HG03139 (cell line): ENCODE results near the gene CLEC3A.
"Not testable (repeated sequence)": the region's sequence is repeated elsewhere in the genome, so short reads cannot be mapped to it uniquely, and the experiment has no call there.

Source experiments
- ATAC-seq: cut with Tn5 transposase; IDR thresholded peaks from one replicate; pipeline ENCODE4 v1.9.1; 2021; ENCODE audit not compliant: unreplicated experiment

CLEC3A gene, protein sequence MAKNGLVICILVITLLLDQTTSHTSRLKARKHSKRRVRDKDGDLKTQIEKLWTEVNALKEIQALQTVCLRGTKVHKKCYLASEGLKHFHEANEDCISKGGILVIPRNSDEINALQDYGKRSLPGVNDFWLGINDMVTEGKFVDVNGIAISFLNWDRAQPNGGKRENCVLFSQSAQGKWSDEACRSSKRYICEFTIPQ

DNA sequence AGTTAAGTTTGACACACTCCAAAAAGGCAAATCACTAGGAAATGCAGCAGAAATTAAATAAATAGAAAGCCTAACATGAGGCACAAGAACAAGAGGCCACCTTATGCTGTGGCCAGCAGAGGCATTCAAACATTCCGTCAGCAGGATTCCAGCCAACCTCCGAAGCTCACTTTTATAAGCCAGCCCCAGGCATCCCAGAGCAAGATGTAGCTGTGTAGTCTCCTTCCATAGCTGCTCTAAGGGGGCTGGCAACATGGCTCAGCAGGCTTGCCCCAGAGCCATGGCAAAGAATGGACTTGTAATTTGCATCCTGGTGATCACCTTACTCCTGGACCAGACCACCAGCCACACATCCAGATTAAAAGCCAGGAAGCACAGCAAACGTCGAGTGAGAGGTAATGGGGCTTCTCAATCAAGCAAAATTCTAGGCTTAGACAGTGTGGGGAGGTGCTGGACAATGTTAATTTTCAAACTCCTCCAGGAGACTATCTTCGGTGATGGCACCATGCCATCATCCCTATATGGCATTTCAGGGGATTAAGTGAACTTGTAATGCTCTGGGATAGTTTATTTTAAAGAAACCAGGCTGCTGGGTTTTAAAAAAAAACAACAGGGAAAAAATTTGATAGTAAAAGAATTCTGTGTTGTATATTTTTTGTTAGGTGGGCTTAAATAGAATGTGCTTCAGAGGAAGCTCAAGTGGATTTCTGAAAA is at the start of gene CLEC3A:
CLEC3A (plus strand) TSS at position 202 of the 714 bp plus-strand sequence; CDS start at position 281, 79 bp downstream.
- ATAC-seq, result no peak

DNA sequence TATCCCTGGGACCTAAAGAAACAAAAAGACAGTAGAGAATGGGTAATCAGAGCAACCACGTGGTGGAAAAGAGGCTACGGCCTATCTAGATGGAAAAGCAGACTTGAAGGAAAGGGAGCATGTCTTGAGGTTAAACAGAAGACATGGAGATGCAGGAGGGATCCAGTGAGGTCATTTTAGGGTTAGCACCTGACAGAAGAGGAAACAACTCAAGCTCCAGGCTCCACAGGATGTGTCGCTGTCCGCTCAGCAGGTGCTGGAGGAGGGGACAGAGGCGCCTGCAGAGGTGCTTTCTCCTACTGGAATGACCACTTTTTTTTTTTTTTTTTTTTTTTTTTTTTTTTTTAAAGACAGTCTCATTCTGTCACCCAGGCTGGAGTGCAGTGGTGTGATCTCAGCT is 47.5 kb upstream of the CLEC3A start:
- ATAC-seq, result no peak

DNA sequence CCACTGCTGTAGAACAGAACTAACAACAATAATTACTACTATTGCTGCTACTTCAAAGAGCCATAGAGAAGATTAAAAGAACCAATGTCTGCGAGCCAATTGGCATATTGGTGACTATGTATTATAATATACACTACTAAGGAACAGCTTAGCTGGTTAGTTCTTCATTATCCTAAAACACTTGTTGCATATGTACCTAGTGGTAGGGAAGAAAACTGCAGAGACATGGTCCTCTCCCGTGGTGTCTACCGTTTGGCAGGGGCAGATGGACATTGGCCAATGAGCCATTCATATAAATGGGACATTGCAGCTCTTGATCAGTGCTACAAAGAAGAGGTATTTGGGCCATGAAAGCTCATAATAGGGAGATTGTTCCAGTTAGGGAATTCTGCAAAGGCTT is 46.4 kb upstream of the CLEC3A start:
- ATAC-seq, result no peak

DNA sequence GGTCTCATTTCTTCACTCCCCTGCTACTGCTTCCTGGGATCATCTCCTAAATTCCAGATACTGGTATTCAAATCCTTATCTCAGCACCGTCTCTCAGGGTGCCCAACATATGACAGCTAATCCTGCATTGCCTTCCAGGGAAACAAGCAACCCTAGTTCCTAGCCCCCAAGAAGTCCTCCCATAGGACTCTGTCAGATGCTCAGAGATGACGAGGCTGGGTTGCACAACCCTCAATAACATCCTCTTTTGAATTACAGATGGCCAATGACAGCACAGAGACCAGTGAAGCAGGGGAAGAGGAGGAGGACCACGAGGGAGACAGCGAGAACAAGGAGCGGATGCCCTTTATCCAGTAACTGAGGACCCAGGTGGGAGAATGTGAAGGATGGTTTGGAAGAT is 45.0 kb upstream of the CLEC3A start:
- ATAC-seq, result no peak

DNA sequence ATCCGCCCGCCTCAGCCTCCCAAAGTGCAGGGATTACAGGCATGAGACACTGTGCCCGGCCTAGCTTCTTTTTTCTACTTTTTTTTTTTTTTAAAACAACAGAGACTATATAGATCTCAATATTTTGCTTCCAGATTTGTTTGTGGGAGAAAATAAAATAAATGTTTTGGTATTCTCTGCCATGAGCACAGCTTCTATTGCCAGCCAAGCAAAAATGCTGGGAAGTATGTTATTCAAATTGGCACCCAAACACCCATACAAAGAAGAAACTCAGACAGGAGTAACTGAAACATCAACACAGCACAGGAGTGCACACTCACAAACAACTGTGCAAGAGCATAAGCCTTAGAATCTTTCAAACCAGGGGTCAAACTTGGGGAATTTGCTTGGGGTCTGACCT is 37.2 kb upstream of the CLEC3A start:
- no peak for ATAC-seq

DNA sequence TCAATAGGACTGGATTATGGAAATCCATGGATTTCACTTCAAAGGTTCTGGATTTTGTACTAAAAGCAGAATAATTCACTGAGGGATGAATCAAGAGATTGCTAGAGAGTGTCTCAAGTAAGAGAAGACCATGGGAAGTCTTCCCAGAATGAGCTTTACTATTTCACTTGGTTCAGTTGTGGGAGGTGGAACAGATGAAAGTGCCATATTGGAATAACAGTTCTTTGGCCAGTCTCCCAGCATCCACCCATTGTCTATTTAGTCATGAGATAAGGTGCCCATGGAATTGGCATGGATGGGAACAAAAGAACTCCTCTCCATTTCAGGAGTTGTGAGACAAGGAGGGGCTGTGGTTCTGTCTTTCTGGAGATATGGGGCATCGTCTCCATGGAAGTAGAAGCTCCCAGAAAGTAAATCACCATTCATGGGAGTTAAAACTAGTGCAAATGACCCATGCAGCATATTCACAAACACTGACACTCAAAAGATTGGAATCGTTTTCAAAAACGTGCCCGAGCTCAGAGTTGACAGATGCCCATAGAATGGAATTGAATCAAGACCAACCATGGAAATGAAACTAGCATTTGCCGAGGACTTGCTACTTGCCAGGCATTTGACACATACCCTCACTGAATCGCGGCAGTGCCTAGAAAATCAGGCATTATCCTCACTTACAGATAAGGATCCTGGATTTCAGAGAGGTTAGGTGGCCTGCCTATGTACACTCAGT is 36.2 kb upstream of the CLEC3A start:
- no peak for ATAC-seq

DNA sequence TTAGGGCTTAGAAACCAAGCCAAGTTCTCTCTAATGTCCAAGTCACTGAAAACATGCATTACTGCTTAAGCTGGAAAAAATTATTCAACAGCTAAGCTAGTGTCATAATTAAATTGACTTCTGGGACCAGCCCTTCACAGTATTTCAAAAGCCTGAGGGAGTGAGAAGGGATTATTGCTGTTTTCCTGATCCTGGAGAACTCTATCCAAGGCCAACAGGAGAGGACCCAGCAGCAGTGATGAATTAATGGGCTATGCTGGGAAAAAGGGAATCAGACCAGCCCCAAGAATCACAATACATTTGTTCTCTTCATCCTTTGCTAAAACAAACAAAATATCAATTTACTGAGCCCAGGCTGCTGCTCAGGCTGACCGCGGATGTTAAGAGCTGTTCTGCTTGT is 34.5 kb upstream of the CLEC3A start:
- ATAC-seq, result no peak

DNA sequence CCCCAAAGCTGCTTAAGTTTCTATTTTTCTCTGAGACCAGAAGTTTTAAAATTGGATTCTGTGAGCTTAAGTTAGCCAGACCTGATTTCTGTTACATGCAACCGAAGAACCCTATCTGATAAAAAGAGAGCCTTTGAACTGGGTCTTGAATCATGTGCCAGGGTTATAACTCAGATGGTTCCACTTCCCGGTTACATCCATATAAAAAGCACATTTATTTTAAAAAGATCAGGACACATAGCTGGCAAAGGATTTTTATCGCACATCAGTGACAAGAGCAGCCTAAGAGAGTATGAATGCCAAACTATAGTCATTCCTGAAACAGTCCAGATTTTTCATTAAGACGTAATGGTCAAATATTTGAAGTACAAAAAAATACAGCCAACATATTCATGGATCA is 32.5 kb upstream of the CLEC3A start:
- ATAC-seq, result no peak

DNA sequence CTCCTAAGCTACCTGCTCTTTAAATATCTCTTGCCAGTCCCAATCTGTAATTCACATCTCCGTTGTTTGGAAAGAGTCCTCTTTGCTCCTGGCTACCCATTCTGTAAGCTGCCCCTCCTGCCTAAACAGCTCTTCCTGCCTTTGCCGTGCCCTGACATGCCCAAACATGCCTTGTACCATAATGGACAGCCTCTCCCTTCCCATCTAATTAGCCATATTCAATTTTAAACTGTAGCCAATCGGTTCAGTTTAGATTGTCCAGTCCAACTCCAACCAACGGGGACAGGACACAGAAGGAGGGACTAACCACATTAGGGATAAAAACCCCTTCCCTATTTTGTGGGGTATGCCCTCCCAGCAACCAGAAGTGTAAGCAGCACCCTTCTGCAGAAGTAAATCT is 30.6 kb upstream of the CLEC3A start:
- ATAC-seq, result no peak

DNA sequence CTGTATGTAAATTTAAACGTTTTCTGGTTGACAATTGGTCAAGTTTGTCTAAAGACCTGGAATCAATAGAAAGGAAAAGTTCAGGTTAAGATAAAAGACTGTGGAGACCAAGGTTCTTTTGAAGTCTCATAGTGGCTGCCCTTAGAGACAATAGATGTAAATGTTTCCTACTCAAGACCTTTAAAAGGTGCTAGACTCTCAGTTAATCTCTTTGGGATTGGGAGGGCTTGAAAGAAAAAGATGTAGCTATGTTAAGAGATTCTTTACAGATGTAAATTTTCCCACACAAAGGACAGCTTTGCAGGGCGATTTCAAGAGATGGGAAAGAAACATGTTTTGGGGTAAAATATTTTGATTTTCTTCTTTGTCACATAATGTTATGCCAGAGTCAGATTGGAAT is 30.0 kb upstream of the CLEC3A start:
- not testable (repeated sequence) for ATAC-seq

DNA sequence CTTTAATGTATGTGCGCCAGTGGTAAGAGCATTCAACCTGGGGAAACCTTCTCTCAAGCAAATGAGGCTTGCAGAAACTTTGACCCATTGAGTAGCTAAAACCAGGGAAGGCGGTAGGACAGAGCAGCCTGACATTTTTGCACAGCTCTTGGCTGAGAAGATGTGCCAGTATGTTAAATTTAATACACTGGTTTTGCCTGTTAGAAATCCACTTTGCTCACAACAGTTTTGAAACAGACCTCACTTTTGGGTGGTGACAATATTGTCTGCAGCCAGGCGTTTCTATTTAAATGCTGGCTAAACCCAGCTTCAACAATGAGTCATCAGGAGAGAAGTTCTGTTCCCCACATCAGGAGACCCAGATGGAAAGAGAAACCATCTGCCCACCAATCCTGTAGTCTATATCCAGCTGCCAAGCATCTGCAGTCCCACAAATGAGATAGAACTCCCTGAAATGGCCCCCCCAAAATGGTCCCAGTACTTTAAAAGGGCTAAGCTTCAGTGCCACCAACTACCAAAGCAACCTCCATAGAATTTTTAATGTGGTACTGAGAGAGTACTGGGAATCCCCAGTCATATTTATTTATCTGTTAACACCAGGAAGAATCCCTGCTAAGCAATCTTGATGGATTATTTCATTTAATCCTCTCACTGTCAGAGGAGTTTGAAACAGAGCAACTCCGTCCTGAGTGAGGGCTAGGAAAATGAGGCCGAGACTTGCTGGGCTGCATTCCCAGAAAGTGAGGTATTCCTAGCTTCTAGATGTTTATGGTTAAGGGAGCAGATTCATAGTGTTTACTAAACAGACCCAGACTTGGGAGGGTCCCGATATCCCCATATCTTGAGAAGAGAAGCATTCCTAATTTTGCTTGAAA is 29.0 kb upstream of the CLEC3A start:
- ATAC-seq, result no peak

DNA sequence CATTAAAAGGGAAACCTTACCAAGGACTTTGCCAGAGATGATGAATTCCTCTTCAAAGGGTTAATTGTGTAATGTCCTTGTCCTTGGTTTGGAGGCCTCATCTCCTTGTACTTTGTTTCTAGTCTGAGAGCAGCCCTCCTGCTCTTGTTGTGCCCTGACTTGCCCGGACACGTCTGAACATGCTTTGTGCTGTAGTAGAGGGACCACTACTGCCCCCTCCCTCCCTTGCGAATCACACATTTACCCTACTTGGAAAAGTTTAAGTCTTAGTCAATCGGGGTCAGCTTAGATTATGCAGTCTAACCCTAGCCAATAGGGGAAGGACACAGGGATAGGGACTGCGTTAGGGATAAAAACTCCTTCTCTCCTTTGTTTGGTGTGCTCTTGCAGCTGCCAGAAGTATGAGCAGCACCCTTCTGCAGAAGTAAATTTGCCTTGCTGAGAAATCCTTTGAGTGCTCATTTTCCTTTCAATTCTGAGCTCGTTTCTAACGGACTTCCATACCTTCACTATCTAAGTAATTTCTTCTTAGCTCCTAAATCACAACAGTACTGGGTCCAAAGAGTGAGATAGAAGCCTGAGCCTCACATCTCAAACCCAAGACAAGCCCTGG is 26.4 kb upstream of the CLEC3A start:
- ATAC-seq, result no peak

DNA sequence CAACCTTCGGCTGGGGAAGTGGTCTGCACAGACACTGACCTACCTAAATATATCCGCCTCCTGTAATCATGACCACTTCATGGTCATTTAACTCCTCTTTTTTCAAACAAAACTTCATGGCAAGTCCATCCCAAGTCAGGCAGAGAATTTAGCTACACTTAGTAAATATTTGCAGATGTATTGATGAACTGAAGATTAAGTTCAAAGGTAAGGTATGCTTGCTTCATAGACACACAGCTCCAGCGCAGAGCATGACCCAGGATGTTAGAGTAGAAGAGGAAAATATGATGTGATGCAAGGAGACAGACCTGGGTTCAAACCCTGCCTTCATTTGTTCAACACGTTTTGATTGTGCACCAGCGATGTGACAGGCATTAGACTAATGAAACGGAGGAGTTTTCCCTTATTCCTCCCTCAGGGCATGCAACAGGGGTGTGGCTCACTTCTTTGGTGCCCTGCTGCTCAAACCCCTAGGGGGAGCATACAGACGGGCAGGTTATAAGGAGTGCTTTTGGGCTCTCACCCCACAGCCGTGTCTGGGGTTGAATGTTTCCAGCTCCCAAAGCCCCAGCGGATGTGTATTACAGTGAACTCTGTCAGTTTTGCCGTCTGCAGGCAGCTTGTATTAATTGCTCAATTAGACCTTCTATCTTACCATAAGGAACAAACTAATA is 23.9 kb upstream of the CLEC3A start:
- ATAC-seq, result no peak

DNA sequence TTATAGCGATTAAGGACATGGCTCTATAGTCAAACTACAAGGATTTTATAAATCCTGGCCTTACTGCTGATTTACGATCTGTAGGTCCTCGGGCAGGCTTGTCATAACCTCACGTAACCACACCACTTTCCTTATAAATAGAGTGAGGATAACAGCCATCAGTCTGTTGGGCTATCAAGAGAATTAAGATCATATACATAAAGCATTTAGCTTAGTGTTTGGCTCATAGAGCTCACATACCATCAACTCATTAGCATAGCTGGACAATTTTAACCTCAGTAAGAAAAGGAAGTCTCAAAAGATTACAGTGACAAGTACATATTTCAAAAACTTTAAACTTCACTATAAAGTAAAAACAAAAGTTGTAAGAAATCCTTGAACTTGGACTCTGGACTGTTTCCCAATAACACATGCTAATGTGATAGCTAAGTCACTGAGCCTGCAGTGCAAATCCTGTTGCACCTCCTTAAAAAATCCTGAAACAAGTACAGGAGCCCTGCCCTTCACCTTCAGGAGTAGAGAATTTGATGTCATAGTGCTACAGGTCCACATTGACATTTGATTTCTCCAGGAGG is 20.8 kb upstream of the CLEC3A start:
- ATAC-seq, result no peak

DNA sequence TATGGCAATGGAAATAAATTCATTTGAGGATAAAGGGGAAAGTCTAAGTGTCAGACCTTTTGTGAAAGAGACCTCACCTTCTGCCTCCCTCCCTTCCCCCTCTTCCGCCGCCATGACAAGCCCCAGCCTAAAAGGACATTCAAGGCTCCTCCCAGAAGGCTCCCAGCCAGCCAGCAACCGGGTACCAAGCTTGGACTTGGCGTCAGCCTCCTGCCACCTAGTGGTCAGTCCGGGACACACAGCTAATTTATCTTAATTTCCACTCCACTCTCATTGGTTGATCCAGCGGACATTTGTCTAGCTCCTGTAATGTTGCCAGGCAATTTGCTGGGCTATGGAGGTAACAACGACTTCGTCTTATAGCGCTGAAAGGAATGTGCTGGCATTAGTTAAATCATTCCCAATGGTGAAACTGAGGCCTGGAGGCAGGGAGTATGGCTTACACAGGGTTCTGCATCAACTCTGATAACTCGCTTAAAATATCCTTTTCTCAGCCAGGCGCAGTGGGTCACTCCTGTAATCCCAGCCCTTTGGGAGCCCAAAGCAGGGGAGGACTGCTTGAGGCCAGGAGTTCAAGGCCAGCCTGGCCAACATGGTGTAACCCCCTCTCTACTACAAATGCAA is 19.3 kb upstream of the CLEC3A start:
- ATAC-seq, result peak; percentile 98

DNA sequence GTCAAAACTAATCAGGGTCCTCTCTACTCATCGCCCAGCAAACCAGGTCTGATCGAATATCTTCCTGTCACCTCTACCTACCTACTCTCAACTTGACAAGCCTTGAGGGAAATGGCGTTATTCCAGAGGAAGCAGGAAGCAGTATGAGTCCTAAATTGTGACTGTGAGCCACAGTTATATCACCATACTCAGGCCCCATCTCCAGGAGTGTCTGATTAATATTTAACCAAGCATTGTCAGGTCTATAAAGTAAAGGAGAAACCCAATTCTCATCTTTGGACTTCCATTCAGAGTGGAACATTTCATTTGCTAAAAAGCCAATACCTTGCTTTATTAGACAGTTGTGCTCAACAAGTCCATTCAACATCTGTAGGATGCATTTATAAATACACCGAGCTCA is 17.8 kb upstream of the CLEC3A start:
- ATAC-seq, result no peak

DNA sequence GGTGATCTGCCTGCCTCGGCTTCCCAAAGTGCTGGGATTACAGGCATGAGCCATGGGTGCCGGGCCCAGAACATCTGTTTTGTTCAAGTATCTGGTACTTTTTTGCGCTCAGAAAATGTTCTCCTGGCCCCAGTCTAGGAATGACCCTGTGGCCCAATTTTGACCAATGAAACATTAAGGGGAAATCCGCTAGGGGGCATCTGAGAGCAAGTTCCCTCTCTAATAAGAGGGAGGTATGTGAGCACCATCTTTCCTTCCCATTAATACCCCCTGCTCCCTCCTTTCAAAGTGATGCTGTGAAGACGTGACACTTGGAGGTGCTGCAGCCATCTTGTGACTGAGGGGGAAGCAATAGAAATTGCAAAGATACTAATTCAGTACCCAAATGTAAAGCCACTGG is 16.5 kb upstream of the CLEC3A start:
- ATAC-seq, result no peak

DNA sequence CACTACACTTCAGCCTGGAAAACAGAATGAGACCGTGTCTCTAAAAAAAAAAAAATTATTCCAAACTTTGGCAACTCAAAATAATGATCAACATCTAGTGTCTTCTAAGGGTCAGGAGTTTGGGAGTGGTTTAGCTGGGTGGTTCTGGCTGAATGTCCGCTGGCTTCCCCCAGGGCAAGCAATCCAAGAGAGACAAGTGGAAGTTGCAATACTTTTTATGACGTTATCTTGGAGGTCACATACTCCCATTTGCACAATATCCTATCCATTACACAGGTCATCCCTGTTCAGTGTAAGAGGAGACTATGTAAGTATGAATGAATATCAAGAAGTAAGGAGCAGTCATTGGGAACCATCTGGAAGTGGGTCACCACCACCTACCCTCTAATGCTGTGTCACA is 15.2 kb upstream of the CLEC3A start:
- no peak for ATAC-seq

DNA sequence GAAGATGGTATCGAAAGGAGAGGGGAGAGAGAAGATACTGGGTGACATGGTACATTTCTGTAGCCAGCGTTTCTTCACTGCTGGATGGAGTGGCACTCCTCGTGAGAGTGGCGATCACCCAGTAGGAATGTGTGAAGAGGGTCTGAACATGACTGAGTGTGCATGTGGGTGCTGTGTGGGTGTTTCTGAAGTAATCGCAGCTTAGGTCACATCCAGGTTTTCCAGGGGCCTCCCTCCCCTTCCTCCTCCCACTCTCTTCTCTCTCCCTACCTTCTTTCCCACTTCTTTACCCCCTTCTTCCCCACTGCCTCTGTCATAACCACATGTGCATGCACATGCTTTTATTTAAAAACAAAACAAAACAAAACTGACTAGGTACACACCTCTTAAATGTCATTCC is 1.8 kb downstream of the CLEC3A start:
- no peak for ATAC-seq

DNA sequence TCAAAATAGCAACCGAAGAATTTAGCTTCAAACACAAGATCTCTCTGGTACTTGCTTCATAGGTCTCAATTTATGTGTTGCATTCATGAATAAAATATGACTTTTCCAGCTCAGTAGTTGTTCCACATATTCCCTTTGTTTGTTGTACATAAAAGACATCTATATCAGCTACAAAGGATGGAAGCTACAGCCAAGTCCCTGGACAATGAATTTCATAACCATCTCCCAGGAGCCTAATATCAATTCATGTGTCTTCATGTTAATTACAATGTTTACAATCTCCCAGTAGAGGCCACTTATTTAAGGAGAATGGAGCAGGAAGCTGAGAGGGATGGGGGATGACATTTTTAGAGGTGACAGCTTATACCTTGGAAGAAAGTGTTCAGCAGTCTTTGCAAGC is 3.3 kb downstream of the CLEC3A start:
- ATAC-seq, result no peak
